Measurements from ENCODE around the gene POU3F1. TPM values are rescaled to one million over a fixed set of nuclear protein-coding genes. Genes with fewer than 3 reads are reported as not detected.
"Not testable (repeated sequence)": the region's sequence is repeated elsewhere in the genome, so short reads cannot be mapped to it uniquely, and the experiment has no call there.

The POU3F1 gene
- total and polyA plus RNA-seq, 9 donors: 0.04 to 0.53 (median 0.15) TPM; not detected in 4

- no peak for DNase-seq
- Histone ChIP-seq H3K9me3 (no peaks in the 10 kb centered on the region), H3K4me3 (no peak overlapping the region), H3K4me1 (ENCODE audit: insufficient read depth) (peaks cover 9% of the 10 kb centered on the region), H3K27me3 (no peaks in the 10 kb centered on the region), H3K27ac (no peak overlapping the region), H3K36me3 (no peaks in the 10 kb centered on the region)
- no peak for TF ChIP-seq POLR2A (IDR thresholded peaks at IDR 0.05)
- TF ChIP-seq EP300 (IDR thresholded peaks at IDR 0.05): no peak
- TF ChIP-seq, protein P1, sequence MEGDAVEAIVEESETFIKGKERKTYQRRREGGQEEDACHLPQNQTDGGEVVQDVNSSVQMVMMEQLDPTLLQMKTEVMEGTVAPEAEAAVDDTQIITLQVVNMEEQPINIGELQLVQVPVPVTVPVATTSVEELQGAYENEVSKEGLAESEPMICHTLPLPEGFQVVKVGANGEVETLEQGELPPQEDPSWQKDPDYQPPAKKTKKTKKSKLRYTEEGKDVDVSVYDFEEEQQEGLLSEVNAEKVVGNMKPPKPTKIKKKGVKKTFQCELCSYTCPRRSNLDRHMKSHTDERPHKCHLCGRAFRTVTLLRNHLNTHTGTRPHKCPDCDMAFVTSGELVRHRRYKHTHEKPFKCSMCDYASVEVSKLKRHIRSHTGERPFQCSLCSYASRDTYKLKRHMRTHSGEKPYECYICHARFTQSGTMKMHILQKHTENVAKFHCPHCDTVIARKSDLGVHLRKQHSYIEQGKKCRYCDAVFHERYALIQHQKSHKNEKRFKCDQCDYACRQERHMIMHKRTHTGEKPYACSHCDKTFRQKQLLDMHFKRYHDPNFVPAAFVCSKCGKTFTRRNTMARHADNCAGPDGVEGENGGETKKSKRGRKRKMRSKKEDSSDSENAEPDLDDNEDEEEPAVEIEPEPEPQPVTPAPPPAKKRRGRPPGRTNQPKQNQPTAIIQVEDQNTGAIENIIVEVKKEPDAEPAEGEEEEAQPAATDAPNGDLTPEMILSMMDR (IDR thresholded peaks at IDR 0.05): no peak
- intact Hi-C loops (cut with DNase I): loop anchor here in 2 of 4 donors (10.0 kb wide), 1 partner anchor 800 kb away; no protein-coding TSS in a partner anchor
- 78 to 94% (median 85%) methylated on average over 10 to 13 of the region's 13 CpGs for WGBS, 3 donors
Observed at GRCh38 chr1:38034871-38035270, 11.7 kb downstream of the POU3F1 start.

DNA sequence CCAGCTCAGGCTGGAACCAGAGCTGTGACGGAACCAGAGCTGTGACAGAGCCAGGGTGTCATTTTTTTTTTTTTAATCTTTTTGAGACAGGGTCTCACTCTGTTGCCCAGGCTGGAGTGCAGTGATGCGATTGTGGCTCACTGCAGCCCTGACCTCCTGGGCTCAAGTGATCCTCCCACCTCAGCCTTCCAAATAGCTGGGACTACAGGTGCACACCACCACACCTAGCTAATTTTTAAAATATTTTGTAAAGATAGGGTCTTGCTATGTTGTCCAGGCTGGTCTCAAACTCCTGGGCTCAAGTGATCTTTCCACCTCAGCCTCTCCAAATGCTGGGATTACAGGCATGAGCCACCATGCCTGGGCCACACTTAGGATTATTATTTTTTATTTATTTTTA is 13.6 kb downstream of the POU3F1 start:
- not testable (repeated sequence) for H3K4me3 ChIP-seq, DNase-seq, H3K9me3 ChIP-seq, H3K36me3 ChIP-seq, H3K27me3 ChIP-seq, H3K27ac ChIP-seq
- intact Hi-C loops (cut with DNase I): loop anchor here in 2 of 4 donors (10.0 kb wide), 1 partner anchor 802 kb away; no protein-coding TSS in a partner anchor
- H3K4me1 ChIP-seq (ENCODE audit: insufficient read depth): peaks cover 17% of the 10 kb centered on the region
- 87 to 92% (median 89%) methylated on average over 2 of the region's 2 CpGs for WGBS, 3 donors

DNA sequence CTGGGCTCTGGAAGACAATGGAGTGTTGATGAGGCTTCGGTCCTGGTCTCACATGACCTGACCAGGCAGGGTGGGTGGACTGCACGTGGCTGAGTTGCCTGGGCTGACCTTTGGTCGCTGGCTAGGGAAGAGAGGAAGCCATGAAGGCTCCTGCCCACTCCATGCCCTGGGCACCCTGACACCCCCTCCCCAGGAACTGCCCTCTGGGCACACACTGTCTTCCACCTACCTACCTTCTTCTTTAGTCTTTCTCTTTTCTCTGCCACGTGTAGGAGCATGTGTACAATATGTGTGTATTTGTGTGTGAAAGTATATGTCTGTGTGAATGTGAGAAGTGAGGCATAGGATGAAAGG is 15.1 kb downstream of the POU3F1 start:
- Histone ChIP-seq H3K9me3 (no peaks in the 10 kb centered on the region), H3K4me1 (ENCODE audit: insufficient read depth) (peaks cover 17% of the 10 kb centered on the region), H3K27me3 (no peaks in the 10 kb centered on the region), H3K36me3 (no peaks in the 10 kb centered on the region), H3K4me3 (no peak overlapping the region), H3K27ac (no peak overlapping the region)
- WGBS, 3 donors: 69 to 76% (median 71%) methylated on average over 4 of the region's 4 CpGs
- intact Hi-C loops (cut with DNase I): loop anchor here in 2 of 4 donors (10.0 kb wide), 1 partner anchor 803 kb away; no protein-coding TSS in a partner anchor
- no peak for DNase-seq
- TF ChIP-seq POLR2A (IDR thresholded peaks at IDR 0.05): no peak
- TF ChIP-seq, protein P1 (IDR thresholded peaks at IDR 0.05): no peak
- TF ChIP-seq EP300 (IDR thresholded peaks at IDR 0.05): no peak

- no peak overlapping the region for H3K4me3 ChIP-seq
- H3K27me3 ChIP-seq: no peaks in the 10 kb centered on the region
- H3K27ac ChIP-seq: peak overlapping the region in 1 of 2 donors; percentile 41
- WGBS, 3 donors: 63 to 72% (median 69%) methylated on average over 17 of the region's 17 CpGs
- peaks cover 17% of the 10 kb centered on the region for H3K4me1 ChIP-seq (ENCODE audit: insufficient read depth)
- no peaks in the 10 kb centered on the region for H3K9me3 ChIP-seq
- DNase-seq: peak in 2 of 5 donors; percentile 26 to 51
- H3K36me3 ChIP-seq: no peaks in the 10 kb centered on the region
- intact Hi-C loops (cut with DNase I): loop anchor here in 2 of 4 donors (10.0 kb wide), 1 partner anchor 804 kb away; no protein-coding TSS in a partner anchor
- no peak for TF ChIP-seq POLR2A (IDR thresholded peaks at IDR 0.05)
- TF ChIP-seq EP300 (IDR thresholded peaks at IDR 0.05): no peak
- TF ChIP-seq, protein P1 (IDR thresholded peaks at IDR 0.05): no peak
Observed at GRCh38 chr1:38030596-38031512, 15.7 kb downstream of the POU3F1 start.

Data from ovary (tissue), 9 donors.